K562 (cell line): Measurements from ENCODE around the gene SNX17. TPM values are rescaled to one million over a fixed set of nuclear protein-coding genes. Genes with fewer than 3 reads are reported as not detected.

ENCODE experiments used
- BCL6 ChIP-seq: fragments of 250-450 bp; sonication (Bioruptor Pico); IDR thresholded peaks from 2 replicates; pipeline ENCODE4 v1.4.0; 2020
- CHD4 ChIP-seq: fragments of 200-600 bp; sonication (generic); IDR thresholded peaks from 3 replicates; pipeline ENCODE4 v1.6.1; 2012; ENCODE audit warnings: low read depth, mild to moderate bottlenecking, mixed read lengths, low read length, inconsistent platforms; ENCODE audit not compliant: insufficient read depth, insufficient replicate concordance, poor library complexity, severe bottlenecking
- CREM ChIP-seq: IDR thresholded peaks from 2 replicates; pipeline ENCODE4 v1.6.1; 2014; ENCODE audit warnings: antibody characterized with exemption, low read depth
- FOXP1 ChIP-seq: sonication (generic); formaldehyde crosslinking; IDR thresholded peaks from 2 replicates; pipeline ENCODE4 v1.8.0; 2022; ENCODE audit warnings: mild to moderate bottlenecking, missing genetic modification reagents
- GTF2E2 ChIP-seq: fragments of 200-800 bp; sonication (Bioruptor generic); IDR thresholded peaks from 2 replicates; pipeline ENCODE4 v1.6.1; 2016; ENCODE audit warnings: missing genetic modification characterization, missing compliant biosample characterization
- HDAC8 ChIP-seq: fragments of 450-650 bp; IDR thresholded peaks from 2 replicates; pipeline ENCODE4 v1.6.1; 2016; ENCODE audit warnings: mild to moderate bottlenecking, missing genetic modification characterization, moderate library complexity, missing compliant biosample characterization
- KLF16 ChIP-seq: IDR thresholded peaks from 2 replicates; pipeline ENCODE4 v1.6.1; 2016; ENCODE audit warnings: antibody characterized with exemption
- LARP7 ChIP-seq: fragments of 450-650 bp; IDR thresholded peaks from 2 replicates; pipeline ENCODE4 v1.6.1; 2016
- RBM17 ChIP-seq: fragments of 200-400 bp; formaldehyde crosslinking; IDR thresholded peaks from 2 replicates; pipeline ENCODE4 v1.6.1; 2017; ENCODE audit warnings: low read depth, mild to moderate bottlenecking, low read length, borderline replicate concordance
- SMAD1 ChIP-seq: fragments of 150-350 bp; IDR thresholded peaks from 2 replicates; pipeline ENCODE4 v1.6.1; 2014; ENCODE audit warnings: low read length, low read depth; ENCODE audit not compliant: partially characterized antibody
- TAF7 ChIP-seq: fragments of 450-650 bp; IDR thresholded peaks from 2 replicates; pipeline ENCODE4 v1.6.1; 2016; ENCODE audit warnings: missing genetic modification characterization, missing compliant biosample characterization
- ZNF551 ChIP-seq: fragments of 250-450 bp; sonication (Bioruptor Pico); IDR thresholded peaks from 2 replicates; pipeline ENCODE4 v1.5.0; 2021; ENCODE audit warnings: mild to moderate bottlenecking, moderate library complexity
- ZNF699 ChIP-seq: fragments of 250-450 bp; sonication (Bioruptor Pico); IDR thresholded peaks from 2 replicates; pipeline ENCODE4 v1.8.0; 2021; ENCODE audit warnings: mild to moderate bottlenecking, moderate library complexity; ENCODE audit not compliant: insufficient replicate concordance
- polyA plus RNA-seq, 8 experiments: library from polyadenylated mRNA; depleted of rRNA in 4 of 8; stranded (reverse) in 5 of 8; unstranded in 3 of 8; fragments of >200 nt; fragmentation: Nextera tagmentation in 2 of 8; fragmentation: Illumina TruSeq in 1 of 8; extraction: Ambion mirVana in 2 of 8; extraction: Trizol in 1 of 8; gene quantifications; 2 replicates each; pipeline versions ENCODE4 v1.2.1 to v1.2.3, GENCODE V29; 2011 to 2014; ENCODE audit warnings: inconsistent platforms in 1 of 8, missing spikeins in 1 of 8
- total RNA-seq, 7 experiments: library from RNA; depleted of rRNA in 6 of 7; stranded (reverse); fragments of >200 nt in 6 of 7; fragmentation: Illumina TruSeq in 2 of 7; extraction: Trizol in 2 of 7; gene quantifications; 2 replicates each; pipeline versions ENCODE4 v1.2.1 to v1.2.3, GENCODE V29; 2011 to 2021; ENCODE audit warnings: low replicate concordance in 1 of 7
- TF ChIP-seq, protein P1 (sequence below), 2 experiments: fragments of 450-650 bp; formaldehyde crosslinking in 1 of 2; IDR thresholded peaks; 2 replicates each; pipeline versions ENCODE4 v1.4.0 to v1.6.1; 2014 to 2020; ENCODE audit warnings: mild to moderate bottlenecking in 2 of 2, borderline replicate concordance in 1 of 2, low read depth in 1 of 2
- TF ChIP-seq, protein P2 (sequence below): IDR thresholded peaks from 3 replicates; pipeline ENCODE4 v1.6.1; 2011; ENCODE audit warnings: borderline replicate concordance, mild to moderate bottlenecking; ENCODE audit not compliant: insufficient read length, insufficient read depth
- TF ChIP-seq, protein P3 (sequence below): fragments of 450-650 bp; formaldehyde crosslinking; IDR thresholded peaks from 2 replicates; pipeline ENCODE4 v1.4.0; 2022; ENCODE audit warnings: missing genetic modification characterization

Gene SNX17
- total and polyA plus RNA-seq, 9 of the 15 experiments (the other 6 are each of a cell fraction or from before 2014, with no cell fraction given): 3.0 to 75.7 (median 54.6) TPM

DNA sequence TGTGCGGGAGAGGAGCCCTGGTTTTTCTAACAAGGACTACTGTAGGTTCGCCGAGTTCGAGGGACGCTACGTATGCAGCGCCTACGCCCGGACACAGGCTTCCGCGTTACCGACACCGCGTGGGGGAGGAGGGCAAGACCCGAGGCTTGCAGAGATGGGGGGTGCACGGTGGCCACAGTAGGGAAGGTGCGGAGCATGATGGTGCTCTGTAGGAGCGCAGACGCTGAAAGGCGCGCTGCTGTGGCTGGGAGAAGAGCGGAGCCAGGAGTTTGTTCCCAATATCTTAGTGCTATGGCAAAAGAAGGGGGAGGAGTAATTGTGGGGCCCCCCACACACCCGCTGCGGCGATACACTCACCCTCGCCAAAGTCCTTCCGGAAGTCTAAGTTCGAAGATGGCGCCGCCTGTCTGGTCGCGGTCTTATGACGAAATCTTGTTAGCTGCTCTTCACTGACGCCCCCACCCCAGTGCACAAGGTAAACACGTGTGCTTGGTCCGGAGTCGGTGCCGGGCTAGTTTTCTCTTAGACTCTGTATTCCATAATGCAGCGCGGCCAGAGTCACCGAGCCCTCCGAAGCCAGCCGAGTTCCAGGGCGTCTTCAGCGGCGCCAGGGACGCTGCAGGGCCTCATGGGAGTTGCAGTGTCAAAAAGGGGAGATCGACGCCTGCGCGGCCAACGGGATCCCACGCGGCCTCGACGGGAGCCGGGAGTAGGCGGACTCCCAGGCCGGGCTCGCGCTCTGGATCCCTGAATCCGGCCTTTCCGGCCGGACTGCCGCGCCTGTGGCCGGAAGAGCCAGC lies 13.8 kb upstream of the SNX17 start, which contains the start of gene GTF3C2 (continued):
- TF ChIP-seq, protein P1, sequence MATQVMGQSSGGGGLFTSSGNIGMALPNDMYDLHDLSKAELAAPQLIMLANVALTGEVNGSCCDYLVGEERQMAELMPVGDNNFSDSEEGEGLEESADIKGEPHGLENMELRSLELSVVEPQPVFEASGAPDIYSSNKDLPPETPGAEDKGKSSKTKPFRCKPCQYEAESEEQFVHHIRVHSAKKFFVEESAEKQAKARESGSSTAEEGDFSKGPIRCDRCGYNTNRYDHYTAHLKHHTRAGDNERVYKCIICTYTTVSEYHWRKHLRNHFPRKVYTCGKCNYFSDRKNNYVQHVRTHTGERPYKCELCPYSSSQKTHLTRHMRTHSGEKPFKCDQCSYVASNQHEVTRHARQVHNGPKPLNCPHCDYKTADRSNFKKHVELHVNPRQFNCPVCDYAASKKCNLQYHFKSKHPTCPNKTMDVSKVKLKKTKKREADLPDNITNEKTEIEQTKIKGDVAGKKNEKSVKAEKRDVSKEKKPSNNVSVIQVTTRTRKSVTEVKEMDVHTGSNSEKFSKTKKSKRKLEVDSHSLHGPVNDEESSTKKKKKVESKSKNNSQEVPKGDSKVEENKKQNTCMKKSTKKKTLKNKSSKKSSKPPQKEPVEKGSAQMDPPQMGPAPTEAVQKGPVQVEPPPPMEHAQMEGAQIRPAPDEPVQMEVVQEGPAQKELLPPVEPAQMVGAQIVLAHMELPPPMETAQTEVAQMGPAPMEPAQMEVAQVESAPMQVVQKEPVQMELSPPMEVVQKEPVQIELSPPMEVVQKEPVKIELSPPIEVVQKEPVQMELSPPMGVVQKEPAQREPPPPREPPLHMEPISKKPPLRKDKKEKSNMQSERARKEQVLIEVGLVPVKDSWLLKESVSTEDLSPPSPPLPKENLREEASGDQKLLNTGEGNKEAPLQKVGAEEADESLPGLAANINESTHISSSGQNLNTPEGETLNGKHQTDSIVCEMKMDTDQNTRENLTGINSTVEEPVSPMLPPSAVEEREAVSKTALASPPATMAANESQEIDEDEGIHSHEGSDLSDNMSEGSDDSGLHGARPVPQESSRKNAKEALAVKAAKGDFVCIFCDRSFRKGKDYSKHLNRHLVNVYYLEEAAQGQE (IDR thresholded peaks at IDR 0.05; ENCODE audit: borderline replicate concordance): no peak
- TF ChIP-seq, protein P1 (CRISPR knock-in tag; IDR thresholded peaks at IDR 0.05; ENCODE audit: low read depth): 0 out of 2 replicates have a peak, but pooled peaks have one; percentile 4
- TF ChIP-seq CHD4 (no peak), KLF16 (0 out of 2 replicates have a peak, but pooled peaks have one; percentile 3), ZNF551 (no peak), BCL6 (no peak), HDAC8 (tag) (0 out of 2 replicates have a peak, but pooled peaks have one; percentile 34), RBM17 (no peak), TAF7 (tag) (peak; percentile 52), CREM (peak; percentile 98), SMAD1 (no peak), FOXP1 (CRISPR knock-in tag) (peak; percentile 27; the same call in 1 of the 2 replicates), GTF2E2 (tag) (peak; percentile 95; the same call in 1 of the 2 replicates), ZNF699 (no peak), LARP7 (no peak)
- TF ChIP-seq, protein P2, sequence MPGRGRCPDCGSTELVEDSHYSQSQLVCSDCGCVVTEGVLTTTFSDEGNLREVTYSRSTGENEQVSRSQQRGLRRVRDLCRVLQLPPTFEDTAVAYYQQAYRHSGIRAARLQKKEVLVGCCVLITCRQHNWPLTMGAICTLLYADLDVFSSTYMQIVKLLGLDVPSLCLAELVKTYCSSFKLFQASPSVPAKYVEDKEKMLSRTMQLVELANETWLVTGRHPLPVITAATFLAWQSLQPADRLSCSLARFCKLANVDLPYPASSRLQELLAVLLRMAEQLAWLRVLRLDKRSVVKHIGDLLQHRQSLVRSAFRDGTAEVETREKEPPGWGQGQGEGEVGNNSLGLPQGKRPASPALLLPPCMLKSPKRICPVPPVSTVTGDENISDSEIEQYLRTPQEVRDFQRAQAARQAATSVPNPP: no peak
- TF ChIP-seq, protein P3, sequence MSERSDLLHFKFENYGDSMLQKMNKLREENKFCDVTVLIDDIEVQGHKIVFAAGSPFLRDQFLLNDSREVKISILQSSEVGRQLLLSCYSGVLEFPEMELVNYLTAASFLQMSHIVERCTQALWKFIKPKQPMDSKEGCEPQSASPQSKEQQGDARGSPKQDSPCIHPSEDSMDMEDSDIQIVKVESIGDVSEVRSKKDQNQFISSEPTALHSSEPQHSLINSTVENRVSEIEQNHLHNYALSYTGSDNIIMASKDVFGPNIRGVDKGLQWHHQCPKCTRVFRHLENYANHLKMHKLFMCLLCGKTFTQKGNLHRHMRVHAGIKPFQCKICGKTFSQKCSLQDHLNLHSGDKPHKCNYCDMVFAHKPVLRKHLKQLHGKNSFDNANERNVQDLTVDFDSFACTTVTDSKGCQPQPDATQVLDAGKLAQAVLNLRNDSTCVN (CRISPR knock-in tag): no peak
